MM.1S (cell line): ENCODE results near the gene NRP2.

ENCODE experiments used
- DNase-seq: peaks from one replicate; pipeline ENCODE4 v3.0.0-alpha.2; 2015
- H2AFZ ChIP-seq: fragments of 300-600 bp; sonication (generic); 2 replicates; pipeline ENCODE4 v1.6.0; 2016; ENCODE audit warnings: antibody characterized with exemption, low read length
- H3F3A ChIP-seq: fragments of 300-600 bp; sonication (generic); 2 replicates; pipeline ENCODE4 v1.6.1; 2016; ENCODE audit warnings: mild to moderate bottlenecking, antibody characterized with exemption, low read length, moderate library complexity, mixed read lengths; ENCODE audit not compliant: insufficient read depth
- H3K27ac ChIP-seq: fragments of 300-600 bp; sonication (generic); 2 replicates; pipeline ENCODE4 v1.5.1; 2016; ENCODE audit warnings: mild to moderate bottlenecking, low read length
- H3K27me3 ChIP-seq: fragments of 300-600 bp; sonication (generic); replicated peaks from 2 replicates; pipeline ENCODE4 v1.6.0; 2016; ENCODE audit warnings: low read length; ENCODE audit not compliant: insufficient read depth
- H3K36me3 ChIP-seq: fragments of 300-600 bp; sonication (generic); replicated peaks from 2 replicates; pipeline ENCODE4 v1.6.1; 2016; ENCODE audit warnings: mild to moderate bottlenecking, low read length, mixed read lengths; ENCODE audit not compliant: insufficient read depth
- H3K4me1 ChIP-seq: fragments of 300-600 bp; sonication (generic); 2 replicates; pipeline ENCODE4 v1.6.1; 2016; ENCODE audit warnings: low read length, mixed read lengths
- H3K4me2 ChIP-seq: fragments of 300-600 bp; sonication (generic); 2 replicates; pipeline ENCODE4 v1.6.0; 2016; ENCODE audit warnings: low read depth, low read length
- H3K4me3 ChIP-seq: fragments of 300-600 bp; sonication (generic); 2 replicates; pipeline ENCODE4 v1.5.1; 2016; ENCODE audit warnings: low read length, mixed read lengths
- H3K79me2 ChIP-seq: fragments of 300-600 bp; sonication (generic); 2 replicates; pipeline ENCODE4 v1.6.1; 2016; ENCODE audit warnings: mixed run types, low read length, mixed read lengths
- H3K9ac ChIP-seq: fragments of 300-600 bp; sonication (generic); 2 replicates; pipeline ENCODE4 v1.6.1; 2016; ENCODE audit warnings: low read length, mixed read lengths
- H3K9me2 ChIP-seq: fragments of 300-600 bp; sonication (generic); replicated peaks from 2 replicates; pipeline ENCODE4 v1.6.1; 2016; ENCODE audit warnings: mild to moderate bottlenecking, low read length, mixed read lengths; ENCODE audit not compliant: insufficient read depth
- H3K9me3 ChIP-seq: fragments of 300-600 bp; sonication (generic); replicated peaks from 2 replicates; pipeline ENCODE4 v1.6.1; 2016; ENCODE audit warnings: mild to moderate bottlenecking, low read length, mixed read lengths; ENCODE audit not compliant: insufficient read depth
- H4K20me1 ChIP-seq: fragments of 300-600 bp; sonication (generic); 2 replicates; pipeline ENCODE4 v1.6.1; 2016; ENCODE audit warnings: mild to moderate bottlenecking, low read length, moderate library complexity, mixed read lengths; ENCODE audit not compliant: insufficient read depth
- EZH2 ChIP-seq: fragments of 300-600 bp; sonication (generic); optimal IDR thresholded peaks from 2 replicates; pipeline ENCODE3; 2017; ENCODE audit warnings: low read depth, mild to moderate bottlenecking, antibody characterized with exemption, low read length, mixed read lengths
- EZH2phosphoT487 ChIP-seq: fragments of 300-600 bp; sonication (generic); IDR thresholded peaks from 2 replicates; pipeline ENCODE4 v1.6.1; 2018; ENCODE audit warnings: antibody characterized with exemption, low read length
- TF ChIP-seq, protein P1 (sequence below): fragments of 300-600 bp; sonication (generic); IDR thresholded peaks from 2 replicates; pipeline ENCODE4 v1.5.1; 2016; ENCODE audit warnings: antibody characterized with exemption, low read length, mixed read lengths

NRP2 gene

GRCh38 chr2:205763708-205764211 lies 81.5 kb downstream of the NRP2 start:
- no peaks in the 10 kb centered on the region for H3K4me1 ChIP-seq
- H4K20me1 ChIP-seq, result no peaks in the 10 kb centered on the region
- no peak overlapping the region for H3K4me3 ChIP-seq
- H3K9me3 ChIP-seq, result no peaks in the 10 kb centered on the region
- H3K9me2 ChIP-seq, result no peaks in the 10 kb centered on the region
- no peak overlapping the region for H3K9ac ChIP-seq
- no peaks in the 10 kb centered on the region for H3K27me3 ChIP-seq
- TF ChIP-seq, protein P1, sequence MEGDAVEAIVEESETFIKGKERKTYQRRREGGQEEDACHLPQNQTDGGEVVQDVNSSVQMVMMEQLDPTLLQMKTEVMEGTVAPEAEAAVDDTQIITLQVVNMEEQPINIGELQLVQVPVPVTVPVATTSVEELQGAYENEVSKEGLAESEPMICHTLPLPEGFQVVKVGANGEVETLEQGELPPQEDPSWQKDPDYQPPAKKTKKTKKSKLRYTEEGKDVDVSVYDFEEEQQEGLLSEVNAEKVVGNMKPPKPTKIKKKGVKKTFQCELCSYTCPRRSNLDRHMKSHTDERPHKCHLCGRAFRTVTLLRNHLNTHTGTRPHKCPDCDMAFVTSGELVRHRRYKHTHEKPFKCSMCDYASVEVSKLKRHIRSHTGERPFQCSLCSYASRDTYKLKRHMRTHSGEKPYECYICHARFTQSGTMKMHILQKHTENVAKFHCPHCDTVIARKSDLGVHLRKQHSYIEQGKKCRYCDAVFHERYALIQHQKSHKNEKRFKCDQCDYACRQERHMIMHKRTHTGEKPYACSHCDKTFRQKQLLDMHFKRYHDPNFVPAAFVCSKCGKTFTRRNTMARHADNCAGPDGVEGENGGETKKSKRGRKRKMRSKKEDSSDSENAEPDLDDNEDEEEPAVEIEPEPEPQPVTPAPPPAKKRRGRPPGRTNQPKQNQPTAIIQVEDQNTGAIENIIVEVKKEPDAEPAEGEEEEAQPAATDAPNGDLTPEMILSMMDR, result peak; percentile 19; the same call in 1 of the 2 replicates
- no peak for TF ChIP-seq EZH2phosphoT487
- no peaks in the 10 kb centered on the region for H3K36me3 ChIP-seq
- H2AFZ ChIP-seq, result no peak overlapping the region
- no peaks in the 10 kb centered on the region for H3K79me2 ChIP-seq
- no peak overlapping the region for H3K27ac ChIP-seq
- H3F3A ChIP-seq, result no peaks in the 10 kb centered on the region
- DNase-seq, result no peak
- no peak overlapping the region for H3K4me2 ChIP-seq

DNA sequence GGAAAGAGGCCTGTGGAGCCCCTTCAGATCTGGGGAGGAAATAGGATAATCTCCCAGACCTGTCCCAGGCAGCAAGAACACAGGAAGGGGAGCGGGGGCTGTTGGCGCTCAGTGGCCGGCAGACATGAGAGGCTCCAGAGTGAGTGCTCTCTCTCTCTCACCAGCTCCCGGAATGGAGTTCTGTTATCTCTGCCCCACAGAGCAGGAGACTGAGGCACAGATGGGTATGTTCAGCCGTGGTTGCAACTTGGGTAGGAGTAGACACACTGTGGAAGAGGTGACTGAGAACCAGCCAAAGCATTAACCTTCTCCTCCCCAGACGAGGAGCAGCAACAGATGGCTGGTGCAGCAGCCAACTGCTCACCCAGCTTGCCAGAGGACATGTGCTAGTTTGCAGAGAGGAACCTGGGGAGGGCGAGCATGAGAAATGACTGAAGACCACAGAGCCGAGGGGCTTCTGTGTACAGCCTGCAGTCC lies 82.0 kb downstream of the NRP2 start:
- no peak overlapping the region for H3K4me3 ChIP-seq
- no peak for DNase-seq
- no peaks in the 10 kb centered on the region for H3F3A ChIP-seq
- no peaks in the 10 kb centered on the region for H3K36me3 ChIP-seq
- no peak overlapping the region for H3K27ac ChIP-seq
- no peaks in the 10 kb centered on the region for H3K79me2 ChIP-seq
- H3K9me3 ChIP-seq, result no peaks in the 10 kb centered on the region
- H3K9ac ChIP-seq, result no peak overlapping the region
- peaks cover 1% of the 10 kb centered on the region; the same call in 1 of the 2 replicates for H3K4me1 ChIP-seq
- H3K27me3 ChIP-seq, result no peaks in the 10 kb centered on the region
- no peak overlapping the region for H2AFZ ChIP-seq
- no peaks in the 10 kb centered on the region for H3K9me2 ChIP-seq
- TF ChIP-seq EZH2phosphoT487 (no peak), EZH2 (no peak)
- TF ChIP-seq, protein P1, result no peak
- no peaks in the 10 kb centered on the region for H4K20me1 ChIP-seq
- H3K4me2 ChIP-seq, result no peak overlapping the region

GRCh38 chr2:205765151-205765550 lies 82.8 kb downstream of the NRP2 start:
- no peak for DNase-seq
- no peak overlapping the region for H2AFZ ChIP-seq
- H3K9ac ChIP-seq, result no peak overlapping the region
- no peak overlapping the region for H3K4me3 ChIP-seq
- no peak for TF ChIP-seq EZH2phosphoT487
- TF ChIP-seq EZH2, result no peak
- TF ChIP-seq, protein P1, result no peak
- H3K9me3 ChIP-seq, result no peaks in the 10 kb centered on the region
- no peaks in the 10 kb centered on the region for H3K36me3 ChIP-seq
- no peaks in the 10 kb centered on the region for H3K27me3 ChIP-seq
- H3K4me1 ChIP-seq, result peaks cover 8% of the 10 kb centered on the region
- H4K20me1 ChIP-seq, result no peaks in the 10 kb centered on the region
- peaks cover 7% of the 10 kb centered on the region; the same call in 1 of the 2 replicates for H3F3A ChIP-seq
- H3K9me2 ChIP-seq, result no peaks in the 10 kb centered on the region
- no peak overlapping the region for H3K27ac ChIP-seq
- no peaks in the 10 kb centered on the region for H3K79me2 ChIP-seq
- H3K4me2 ChIP-seq, result no peak overlapping the region
